ENCODE measurements around the gene DTX2. TPM values are rescaled to one million over a fixed set of nuclear protein-coding genes. Genes with fewer than 3 reads are reported as not detected.
"Not testable (repeated sequence)": the region's sequence is repeated elsewhere in the genome, so short reads cannot be mapped to it uniquely, and the experiment has no call there.

The DTX2 gene
- total RNA-seq, 1 donor from 2014 or later = 55.6 TPM

DNA sequence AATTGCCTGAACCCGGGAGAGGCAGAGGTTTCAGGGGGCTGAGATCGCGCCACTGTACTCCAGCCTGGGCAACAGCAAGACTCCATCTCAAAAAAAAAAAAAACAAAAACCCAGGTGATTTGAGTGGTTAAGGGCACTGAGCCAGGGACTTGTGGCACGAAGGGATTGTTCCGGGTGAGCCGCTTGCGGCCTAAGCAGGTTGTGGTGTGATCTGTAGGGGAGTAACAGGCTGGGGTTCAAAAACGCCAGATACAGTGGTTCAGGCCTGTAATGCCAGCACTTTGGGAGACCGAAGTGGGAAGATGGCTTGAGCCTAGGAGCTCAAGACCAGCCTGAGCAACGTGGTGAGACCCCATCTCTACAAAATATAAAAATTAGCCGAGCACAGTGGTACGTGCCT, 17.7 kb upstream of the DTX2 start:
- H3K27me3 Mint-ChIP-seq; DNase-seq (ENCODE audit: low spot score, unreplicated experiment); H3K27ac Mint-ChIP-seq; H3K4me3 Mint-ChIP-seq (ENCODE audit: low read depth); H3K36me3 Mint-ChIP-seq (ENCODE audit: insufficient read depth); H3K4me1 Mint-ChIP-seq (ENCODE audit: low read depth); H3K9me3 Mint-ChIP-seq (ENCODE audit: low read depth): not testable (repeated sequence)

DNA sequence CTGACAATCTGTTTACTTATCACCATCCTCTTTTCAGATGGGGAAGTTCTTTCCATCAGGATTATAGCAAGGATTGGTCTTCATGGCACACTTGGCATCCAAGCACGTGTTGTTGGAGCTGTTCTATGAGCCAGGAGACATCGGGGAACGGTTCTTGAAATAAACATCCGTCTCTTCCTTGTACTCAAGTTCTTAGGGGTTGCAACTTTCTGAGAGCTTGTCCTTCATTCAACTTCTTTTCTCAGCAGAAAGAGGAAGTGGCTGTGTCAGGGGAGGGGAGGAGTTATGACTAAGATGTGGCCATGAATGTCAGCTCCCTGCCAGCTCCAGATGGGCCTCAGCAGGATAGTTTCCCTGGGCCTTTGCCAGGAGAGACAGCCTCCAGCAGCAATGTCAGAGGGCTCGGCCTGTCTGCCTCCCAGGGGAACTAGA, 15.9 kb upstream of the DTX2 start:
- H3K9me3 Mint-ChIP-seq (ENCODE audit: low read depth); H3K4me1 Mint-ChIP-seq (ENCODE audit: low read depth); H3K27ac Mint-ChIP-seq: not testable (repeated sequence)

DNA sequence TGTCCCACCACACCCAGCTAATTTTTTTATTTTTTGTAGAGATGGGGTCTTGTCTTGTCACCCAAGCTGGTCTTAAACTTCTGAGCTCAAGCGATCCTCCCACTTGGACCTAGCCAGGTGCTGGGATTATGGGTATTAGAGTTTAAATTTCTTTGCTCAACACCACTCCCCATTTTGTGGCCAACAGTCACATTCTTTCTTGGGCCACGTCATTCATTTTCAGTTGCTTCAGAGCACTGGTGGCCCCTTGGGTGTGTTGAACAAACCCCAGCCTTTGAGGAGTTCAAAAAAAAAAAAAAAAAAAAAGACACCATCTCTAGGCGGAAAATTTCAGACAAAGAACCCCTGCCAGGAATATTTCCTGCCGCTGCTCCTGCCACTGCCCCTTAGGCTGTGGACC, 4.5 kb upstream of the DTX2 start:
- not testable (repeated sequence) for H3K4me1 Mint-ChIP-seq (ENCODE audit: low read depth); H3K27me3 Mint-ChIP-seq; H3K9me3 Mint-ChIP-seq (ENCODE audit: low read depth)

More for the DNA sequence above, 15.9 kb upstream of the DTX2 start:
- DNase-seq (ENCODE audit: low spot score, unreplicated experiment); H3K4me3 Mint-ChIP-seq (ENCODE audit: low read depth); H3K36me3 Mint-ChIP-seq (ENCODE audit: insufficient read depth); H3K27me3 Mint-ChIP-seq: not testable (repeated sequence)

DNA sequence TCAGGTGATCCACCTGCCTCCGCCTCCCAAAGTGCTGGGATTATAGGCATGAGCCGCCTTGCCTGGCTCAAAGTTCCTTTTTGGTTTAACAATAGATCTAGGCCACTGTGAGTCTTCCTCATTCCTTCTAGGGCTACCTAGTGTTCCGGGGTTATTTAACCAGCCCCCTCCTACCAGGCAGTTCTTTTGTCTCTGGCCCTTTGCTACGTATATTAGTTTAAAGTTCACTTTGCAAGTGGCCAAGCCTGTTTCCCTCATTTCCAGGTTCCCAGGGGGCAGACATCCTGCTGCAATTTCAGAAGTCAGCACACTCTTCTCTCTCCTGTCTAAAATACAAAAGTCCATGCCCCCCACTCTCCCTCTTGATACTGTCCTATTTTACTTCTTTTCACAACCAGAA, 3.0 kb upstream of the DTX2 start:
- H3K27ac Mint-ChIP-seq; H3K4me1 Mint-ChIP-seq (ENCODE audit: low read depth); H3K27me3 Mint-ChIP-seq; DNase-seq (ENCODE audit: low spot score, unreplicated experiment); H3K4me3 Mint-ChIP-seq (ENCODE audit: low read depth); H3K9me3 Mint-ChIP-seq (ENCODE audit: low read depth); H3K36me3 Mint-ChIP-seq (ENCODE audit: insufficient read depth): not testable (repeated sequence)

More for the DNA sequence above, 4.5 kb upstream of the DTX2 start:
- H3K27ac Mint-ChIP-seq; H3K36me3 Mint-ChIP-seq (ENCODE audit: insufficient read depth); H3K4me3 Mint-ChIP-seq (ENCODE audit: low read depth); DNase-seq (ENCODE audit: low spot score, unreplicated experiment): not testable (repeated sequence)

DNA sequence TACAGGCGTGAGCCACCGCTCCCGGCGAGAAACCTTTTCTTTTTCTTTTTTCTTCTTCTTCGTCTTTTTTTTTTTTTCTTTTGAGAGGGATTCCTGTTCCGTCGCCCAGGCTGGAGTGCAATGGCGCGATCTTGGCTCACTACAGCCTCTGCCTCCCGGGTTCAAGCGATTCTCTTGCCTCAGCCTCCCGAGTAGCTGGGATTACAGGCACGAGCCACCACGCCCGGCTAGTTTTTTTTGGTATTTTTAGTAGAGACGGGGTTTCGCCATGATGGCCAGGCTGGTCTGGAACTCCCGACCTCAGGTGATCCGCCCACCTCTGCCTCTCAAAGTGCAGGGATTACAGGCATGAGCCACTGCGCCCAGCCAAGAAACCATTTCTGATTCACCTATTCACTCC, 742 bp upstream of the DTX2 start:
- H3K4me1 Mint-ChIP-seq (ENCODE audit: low read depth); H3K27ac Mint-ChIP-seq; H3K9me3 Mint-ChIP-seq (ENCODE audit: low read depth); H3K4me3 Mint-ChIP-seq (ENCODE audit: low read depth); H3K27me3 Mint-ChIP-seq; H3K36me3 Mint-ChIP-seq (ENCODE audit: insufficient read depth); DNase-seq (ENCODE audit: low spot score, unreplicated experiment): not testable (repeated sequence)

DNA sequence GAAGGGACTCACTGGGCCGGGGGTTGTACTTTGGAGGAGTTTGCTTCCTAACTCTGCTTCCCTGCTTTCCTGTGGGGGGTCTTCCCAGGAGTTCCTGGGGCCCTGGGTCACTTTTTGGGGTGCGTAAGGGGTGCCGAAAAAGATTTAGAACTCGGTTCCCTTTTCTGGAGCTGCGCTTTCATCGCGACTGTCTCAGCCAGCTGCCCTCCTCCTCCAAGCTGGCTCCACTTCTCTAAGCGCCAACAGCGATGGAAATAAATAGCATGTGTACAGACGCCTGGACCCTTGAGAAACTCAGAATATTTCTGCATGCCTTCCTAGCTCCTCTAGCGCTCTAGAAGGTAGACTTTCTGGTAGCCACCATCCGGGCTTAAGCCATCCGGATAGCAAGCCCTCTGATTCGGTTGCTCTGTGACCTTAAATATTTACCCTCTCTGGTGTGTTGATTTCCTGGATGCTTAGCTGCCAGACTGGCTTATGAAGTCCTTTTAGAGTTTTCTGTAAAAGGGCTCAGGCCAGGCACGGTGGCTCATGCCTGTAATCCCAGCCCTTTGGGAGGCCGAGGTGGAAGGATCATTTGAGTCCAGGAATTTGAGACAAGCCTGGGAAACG, 868 bp downstream of the DTX2 start:
- not testable (repeated sequence) for H3K36me3 Mint-ChIP-seq (ENCODE audit: insufficient read depth); H3K4me1 Mint-ChIP-seq (ENCODE audit: low read depth); H3K9me3 Mint-ChIP-seq (ENCODE audit: low read depth); H3K27me3 Mint-ChIP-seq; H3K4me3 Mint-ChIP-seq (ENCODE audit: low read depth); DNase-seq (ENCODE audit: low spot score, unreplicated experiment); H3K27ac Mint-ChIP-seq

DNA sequence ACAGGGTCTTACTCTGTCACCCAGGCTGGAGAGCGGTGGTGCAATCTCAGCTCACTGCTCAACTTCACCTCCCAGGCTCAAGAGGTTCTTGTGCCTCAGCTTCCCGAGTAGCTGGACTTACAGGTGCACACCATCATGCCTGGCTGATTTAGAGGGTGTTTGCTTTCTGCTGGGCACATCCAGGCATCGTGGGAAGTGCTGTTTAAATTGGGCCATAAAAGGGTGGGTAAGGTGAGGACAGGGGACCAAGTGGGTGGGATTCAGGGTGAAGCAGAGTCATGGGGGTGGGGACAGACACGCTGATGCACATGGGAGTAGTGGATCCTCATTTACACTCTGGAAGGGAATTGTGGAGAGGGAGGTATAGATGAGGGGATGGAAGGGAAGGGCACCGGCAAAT, 3.5 kb downstream of the DTX2 start:
- DNase-seq (ENCODE audit: low spot score, unreplicated experiment); H3K27ac Mint-ChIP-seq; H3K4me3 Mint-ChIP-seq (ENCODE audit: low read depth); H3K27me3 Mint-ChIP-seq; H3K9me3 Mint-ChIP-seq (ENCODE audit: low read depth); H3K4me1 Mint-ChIP-seq (ENCODE audit: low read depth); H3K36me3 Mint-ChIP-seq (ENCODE audit: insufficient read depth): not testable (repeated sequence)

DNA sequence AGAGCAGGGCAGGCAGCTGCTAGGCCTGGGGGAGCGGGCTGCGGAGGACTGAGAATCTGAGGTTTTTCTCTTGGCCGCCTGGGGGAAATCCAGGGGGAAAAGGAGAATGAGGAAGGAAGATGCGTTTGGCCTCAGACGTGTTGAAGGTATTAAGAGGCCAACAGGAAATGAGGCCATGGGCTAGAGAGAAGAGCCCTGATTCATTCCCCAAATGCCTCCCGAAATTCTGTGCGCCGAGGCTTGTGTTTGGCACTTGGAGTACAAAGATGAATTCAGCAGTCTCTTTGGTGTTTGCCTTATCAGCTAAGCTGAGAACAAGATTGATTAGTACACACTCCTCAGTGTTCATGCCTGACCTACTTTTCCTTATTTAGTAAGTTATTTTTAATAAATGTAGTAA, 4.4 kb downstream of the DTX2 start:
- not testable (repeated sequence) for H3K9me3 Mint-ChIP-seq (ENCODE audit: low read depth)

DNA sequence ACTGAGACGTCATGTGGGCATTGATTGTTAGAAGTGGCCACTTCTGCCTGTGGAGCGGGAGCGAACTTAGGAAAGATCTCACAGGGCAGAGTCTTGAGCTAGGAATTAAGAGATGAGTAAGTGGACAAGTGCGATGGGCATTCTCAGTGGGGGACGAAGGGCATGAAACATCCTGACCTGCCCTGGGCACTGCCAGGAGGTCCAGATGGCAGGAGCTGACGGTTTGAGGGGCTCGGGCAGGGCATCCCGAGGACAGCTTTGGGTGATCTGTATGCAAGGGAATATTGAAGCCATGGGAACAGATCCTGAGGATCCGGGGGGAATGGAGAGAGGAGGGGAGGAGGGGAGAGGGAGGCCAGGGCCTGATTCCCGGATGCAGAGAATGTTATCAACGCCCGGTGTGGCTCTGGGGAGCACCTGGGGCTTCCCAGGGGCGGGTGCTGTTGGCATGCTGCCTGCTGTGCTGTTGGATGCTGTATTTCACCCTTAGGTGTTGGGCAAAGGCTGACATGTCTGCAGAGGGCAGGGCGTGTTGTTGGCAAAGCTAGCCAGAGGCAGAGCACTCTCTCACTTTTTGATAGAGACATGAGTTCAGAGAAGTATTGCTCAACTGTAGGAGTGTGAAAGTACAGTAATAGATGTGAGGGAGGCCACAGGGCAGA, 6.4 kb downstream of the DTX2 start:
- not testable (repeated sequence) for H3K9me3 Mint-ChIP-seq (ENCODE audit: low read depth); H3K4me1 Mint-ChIP-seq (ENCODE audit: low read depth); H3K4me3 Mint-ChIP-seq (ENCODE audit: low read depth); DNase-seq (ENCODE audit: low spot score, unreplicated experiment); H3K36me3 Mint-ChIP-seq (ENCODE audit: insufficient read depth); H3K27me3 Mint-ChIP-seq; H3K27ac Mint-ChIP-seq

More for the DNA sequence above, 4.4 kb downstream of the DTX2 start:
- not testable (repeated sequence) for H3K4me1 Mint-ChIP-seq (ENCODE audit: low read depth); H3K27me3 Mint-ChIP-seq; DNase-seq (ENCODE audit: low spot score, unreplicated experiment); H3K27ac Mint-ChIP-seq; H3K36me3 Mint-ChIP-seq (ENCODE audit: insufficient read depth); H3K4me3 Mint-ChIP-seq (ENCODE audit: low read depth)

DNA sequence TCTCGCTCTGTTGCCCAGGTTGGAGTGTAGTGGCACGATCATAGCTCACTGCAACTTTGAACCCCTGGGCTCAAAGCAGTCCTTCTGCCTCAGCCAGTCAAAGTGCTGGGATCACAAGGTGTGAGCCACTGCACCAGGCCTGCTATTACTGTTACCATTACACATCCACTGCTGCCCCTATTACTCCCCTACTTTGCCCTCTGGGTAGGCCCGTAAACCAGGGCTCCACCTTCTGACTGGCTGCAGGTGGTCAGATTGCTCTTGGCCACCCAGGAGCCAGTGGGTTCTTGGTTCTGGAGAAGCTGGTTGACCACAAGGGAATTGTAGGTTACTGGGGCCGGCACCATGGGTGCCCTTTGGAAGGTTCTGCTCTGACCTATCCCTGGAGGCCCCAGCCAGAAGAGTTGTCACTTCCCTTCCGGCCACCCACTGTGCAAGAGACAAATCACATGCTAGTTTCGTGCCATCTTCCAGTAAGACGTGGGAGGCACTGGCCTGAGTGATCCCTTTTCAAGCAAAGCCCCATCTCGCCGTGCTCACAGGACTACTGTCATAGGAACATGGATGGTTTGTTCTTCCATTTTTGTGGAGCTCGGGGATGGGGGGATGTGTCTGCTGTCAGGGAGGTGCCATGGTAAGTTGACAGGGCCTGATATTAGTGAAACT, 10.2 kb downstream of the DTX2 start:
- H3K4me1 Mint-ChIP-seq (ENCODE audit: low read depth); DNase-seq (ENCODE audit: low spot score, unreplicated experiment); H3K27ac Mint-ChIP-seq; H3K9me3 Mint-ChIP-seq (ENCODE audit: low read depth); H3K36me3 Mint-ChIP-seq (ENCODE audit: insufficient read depth); H3K27me3 Mint-ChIP-seq; H3K4me3 Mint-ChIP-seq (ENCODE audit: low read depth): not testable (repeated sequence)

DNA sequence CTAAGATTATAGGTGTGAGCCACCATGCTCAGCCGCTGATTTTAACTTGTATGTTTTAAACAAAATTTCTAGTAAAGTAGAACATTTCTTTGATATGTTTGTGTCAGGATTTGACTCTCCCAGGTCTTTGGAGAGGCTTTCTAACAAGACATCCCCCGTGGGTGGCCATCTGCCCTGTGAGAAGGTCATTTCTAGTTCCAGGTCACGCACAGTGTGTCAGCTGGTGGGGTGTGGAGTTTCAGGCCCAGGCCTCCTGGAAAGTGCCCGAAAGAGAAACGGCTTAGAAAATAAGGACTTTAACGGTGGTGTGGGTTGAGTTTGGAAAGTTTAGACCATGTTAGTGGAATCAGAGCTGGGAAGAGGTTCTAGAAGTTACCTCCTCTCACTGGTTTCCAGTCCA, 11.6 kb downstream of the DTX2 start:
- not testable (repeated sequence) for H3K4me1 Mint-ChIP-seq (ENCODE audit: low read depth); H3K4me3 Mint-ChIP-seq (ENCODE audit: low read depth); H3K27me3 Mint-ChIP-seq; H3K27ac Mint-ChIP-seq; H3K36me3 Mint-ChIP-seq (ENCODE audit: insufficient read depth); DNase-seq (ENCODE audit: low spot score, unreplicated experiment); H3K9me3 Mint-ChIP-seq (ENCODE audit: low read depth)

DNA sequence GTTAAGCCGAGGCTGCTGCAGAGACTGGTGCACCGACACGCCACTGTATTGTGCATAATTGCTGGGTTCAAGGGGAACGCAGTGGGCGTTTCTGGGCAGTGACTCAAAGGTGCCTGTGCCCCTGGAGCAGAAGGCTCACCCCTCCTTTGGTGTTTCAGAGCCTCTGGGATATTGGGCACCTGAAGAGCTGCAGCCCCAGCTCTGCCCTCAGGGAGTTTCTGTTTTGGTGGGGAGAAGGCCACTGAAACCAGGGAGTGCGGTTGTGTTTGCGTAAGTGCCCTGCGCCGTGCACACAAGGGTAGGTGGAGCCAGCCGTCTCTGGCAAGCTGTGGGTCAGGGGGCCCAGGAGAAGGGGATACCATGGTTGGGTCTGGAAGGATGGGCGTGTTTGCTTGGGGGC, 14.8 kb downstream of the DTX2 start:
- not testable (repeated sequence) for H3K4me1 Mint-ChIP-seq (ENCODE audit: low read depth); H3K36me3 Mint-ChIP-seq (ENCODE audit: insufficient read depth); H3K27me3 Mint-ChIP-seq; DNase-seq (ENCODE audit: low spot score, unreplicated experiment); H3K27ac Mint-ChIP-seq; H3K9me3 Mint-ChIP-seq (ENCODE audit: low read depth); H3K4me3 Mint-ChIP-seq (ENCODE audit: low read depth)

DNA sequence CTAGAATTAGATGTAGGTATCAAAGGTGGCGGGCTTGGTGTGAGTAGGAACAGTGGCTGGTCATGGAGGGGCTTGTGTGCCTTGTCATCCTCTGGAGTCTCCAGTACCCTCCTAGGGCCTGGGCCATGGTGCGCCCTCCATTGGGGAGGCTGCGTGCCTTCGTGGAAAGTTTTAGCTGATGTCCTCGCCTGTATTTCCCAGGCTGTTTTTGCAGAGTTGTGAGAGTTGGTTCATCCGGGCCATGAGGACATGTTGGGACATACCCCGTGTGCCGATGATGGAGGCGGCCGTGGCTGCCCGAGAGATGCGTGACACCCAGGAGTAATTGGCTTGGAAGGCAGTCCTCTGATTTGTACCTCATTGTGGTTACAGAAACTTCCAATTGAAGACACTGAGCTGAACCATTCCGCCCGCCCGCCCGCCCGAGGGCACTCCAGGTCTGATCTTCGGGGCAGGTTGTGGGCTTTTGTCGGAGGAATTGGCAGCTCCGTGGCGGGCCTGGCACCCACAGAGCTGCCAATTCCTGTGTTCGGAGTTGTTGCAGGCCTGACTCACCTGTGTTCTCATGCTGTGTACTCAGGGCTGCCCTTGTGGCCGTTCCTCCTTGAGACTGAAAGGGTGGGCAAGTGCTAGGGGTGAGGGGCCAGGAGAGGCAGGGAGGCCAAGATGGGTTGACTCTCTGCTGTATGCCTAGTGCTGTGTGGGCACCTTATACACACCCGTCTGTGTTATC, 15.4 kb downstream of the DTX2 start:
- H3K4me3 Mint-ChIP-seq (ENCODE audit: low read depth); DNase-seq (ENCODE audit: low spot score, unreplicated experiment); H3K36me3 Mint-ChIP-seq (ENCODE audit: insufficient read depth); H3K9me3 Mint-ChIP-seq (ENCODE audit: low read depth); H3K4me1 Mint-ChIP-seq (ENCODE audit: low read depth); H3K27me3 Mint-ChIP-seq; H3K27ac Mint-ChIP-seq: not testable (repeated sequence)
